Skeletal muscle tissue (tissue), 4 donors: ENCODE results near the gene ANGPT4. TPM values are rescaled to one million over a fixed set of nuclear protein-coding genes. Genes with fewer than 3 reads are reported as not detected.

Source experiments
- H3K27ac ChIP-seq: one replicate; pipeline ENCODE4 v1.7.0; 2013; ENCODE audit warnings: mild to moderate bottlenecking, low read depth, low read length, inconsistent platforms
- H3K27me3 ChIP-seq, 3 donors: one replicate each; pipeline ENCODE4 v1.7.0; 2013; ENCODE audit warnings: low read length in 3 of 3; ENCODE audit not compliant: control insufficient read depth in 3 of 3, insufficient read depth in 3 of 3
- H3K36me3 ChIP-seq, 3 donors: one replicate each; pipeline ENCODE4 v1.7.0; 2013; ENCODE audit warnings: low read length in 3 of 3; ENCODE audit not compliant: control insufficient read depth in 3 of 3, insufficient read depth in 3 of 3
- H3K4me1 ChIP-seq, 3 donors: one replicate each; pipeline ENCODE4 v1.7.0; 2013; ENCODE audit warnings: low read length in 3 of 3, mild to moderate bottlenecking in 3 of 3; ENCODE audit not compliant: control insufficient read depth in 3 of 3, insufficient read depth in 3 of 3
- H3K4me3 ChIP-seq, 3 donors: one replicate each; pipeline ENCODE4 v1.7.0; 2013; ENCODE audit warnings: low read length in 3 of 3
- H3K9ac ChIP-seq, 3 donors: one replicate each; pipeline ENCODE4 v1.7.0; 2013; ENCODE audit warnings: low read length in 3 of 3, mild to moderate bottlenecking in 3 of 3, moderate library complexity in 2 of 3, low read depth in 1 of 3
- H3K9me3 ChIP-seq, 3 donors: one replicate each; pipeline ENCODE4 v1.7.0; 2013; ENCODE audit warnings: low read length in 3 of 3; ENCODE audit not compliant: control insufficient read depth in 3 of 3
- total RNA-seq: library from RNA; depleted of rRNA; stranded (reverse); fragments of >200 nt; gene quantifications from one replicate; pipeline ENCODE4 v1.2.3, GENCODE V29; 2014
- donor health status: Osteomylitis.

ANGPT4 gene
- total RNA-seq, 1 donor from 2014 or later: under 0.01 TPM

DNA sequence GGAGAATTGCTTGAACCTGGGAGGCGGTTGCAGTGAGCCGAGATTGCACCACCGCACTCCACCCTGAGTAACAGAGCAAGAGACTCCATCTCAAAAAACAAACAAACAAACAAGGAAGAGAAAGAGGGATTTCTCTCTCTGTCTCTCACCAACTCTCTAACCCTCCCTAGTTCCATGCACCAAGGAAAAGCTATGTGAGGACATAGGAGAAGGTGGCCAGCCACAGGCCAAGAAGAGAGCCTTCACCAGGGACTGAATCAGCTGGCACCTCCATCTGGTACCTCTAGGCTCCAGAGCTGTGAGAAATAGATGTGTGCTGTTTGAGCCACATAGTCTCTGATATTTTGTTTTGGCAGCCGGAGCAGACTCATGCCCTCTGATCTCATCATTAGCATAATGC is 91.6 kb downstream of the ANGPT4 start:
- Histone ChIP-seq H3K9ac (no peak overlapping the region), H3K9me3 (no peaks in the 10 kb centered on the region), H3K4me1 (peaks cover 23 to 67% (median 26%) of the 10 kb centered on the region in 3 donors)

GRCh38 chr20:823574-823902 is 92.6 kb downstream of the ANGPT4 start:
- H3K4me3 ChIP-seq: no peak overlapping the region
- no peaks in the 10 kb centered on the region for H3K36me3 ChIP-seq
- H3K9ac ChIP-seq: no peak overlapping the region
- no peak overlapping the region for H3K27ac ChIP-seq
- H3K27me3 ChIP-seq: no peaks in the 10 kb centered on the region
- no peaks in the 10 kb centered on the region for H3K9me3 ChIP-seq
- H3K4me1 ChIP-seq: peaks cover 23 to 61% (median 23%) of the 10 kb centered on the region in 3 donors

More for the DNA sequence above, 91.6 kb downstream of the ANGPT4 start:
- no peaks in the 10 kb centered on the region for H3K36me3 ChIP-seq
- H3K27ac ChIP-seq: no peak overlapping the region
- no peak overlapping the region for H3K4me3 ChIP-seq
- H3K27me3 ChIP-seq: no peaks in the 10 kb centered on the region

- Histone ChIP-seq H3K9me3 (no peaks in the 10 kb centered on the region), H3K36me3 (no peaks in the 10 kb centered on the region), H3K4me1 (peaks cover 23 to 61% (median 23%) of the 10 kb centered on the region in 3 donors), H3K27ac (no peak overlapping the region), H3K27me3 (no peaks in the 10 kb centered on the region), H3K4me3 (no peak overlapping the region), H3K9ac (no peak overlapping the region)
These were observed 93.2 kb downstream of the ANGPT4 start for GRCh38 chr20:822651-823573.

DNA sequence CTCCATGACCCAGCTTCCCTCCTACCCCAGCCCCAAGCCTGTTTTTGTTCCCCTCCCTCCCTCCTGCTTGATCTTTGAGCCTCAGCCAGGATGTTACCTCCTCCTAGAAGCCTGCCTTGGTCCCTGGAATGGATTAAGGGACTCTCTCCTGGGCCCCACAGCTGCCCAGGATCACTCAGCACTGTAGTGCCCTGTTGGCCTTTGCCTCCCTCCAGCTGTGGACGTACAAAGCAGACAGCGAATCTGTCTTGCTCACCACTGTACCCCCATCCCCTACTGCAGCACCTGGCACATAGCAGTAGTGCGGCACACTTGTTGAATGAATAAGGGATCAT is 94.4 kb downstream of the ANGPT4 start:
- H3K9me3 ChIP-seq: no peaks in the 10 kb centered on the region
- H3K4me1 ChIP-seq: peaks cover 23 to 58% (median 23%) of the 10 kb centered on the region in 3 donors
- H3K36me3 ChIP-seq: no peaks in the 10 kb centered on the region
- peak overlapping the region; percentile 46 to 68 (median 62) for H3K9ac ChIP-seq
- no peaks in the 10 kb centered on the region for H3K27me3 ChIP-seq
- H3K4me3 ChIP-seq: peak overlapping the region in 2 of 3 donors; percentile 14 to 17
- H3K27ac ChIP-seq: peak overlapping the region; percentile 78

GRCh38 chr20:821046-821730 is 94.9 kb downstream of the ANGPT4 start:
- peaks cover 0 to under 1% (median 0%) of the 10 kb centered on the region in 3 donors for H3K27me3 ChIP-seq
- no peaks in the 10 kb centered on the region for H3K9me3 ChIP-seq
- peak overlapping the region in 2 of 3 donors; percentile 14 to 17 for H3K4me3 ChIP-seq
- H3K9ac ChIP-seq: peak overlapping the region; percentile 46 to 68 (median 62)
- H3K27ac ChIP-seq: peak overlapping the region; percentile 78
- H3K4me1 ChIP-seq: peaks cover 22 to 54% (median 22%) of the 10 kb centered on the region in 3 donors
- no peaks in the 10 kb centered on the region for H3K36me3 ChIP-seq

- Histone ChIP-seq H3K4me1 (peaks cover 15 to 46% (median 15%) of the 10 kb centered on the region in 3 donors), H3K36me3 (no peaks in the 10 kb centered on the region), H3K27ac (no peak overlapping the region), H3K9me3 (no peaks in the 10 kb centered on the region), H3K27me3 (peaks cover 2 to 4% (median 4%) of the 10 kb centered on the region in 3 donors), H3K4me3 (no peak overlapping the region), H3K9ac (no peak overlapping the region)
These were observed 95.7 kb downstream of the ANGPT4 start for GRCh38 chr20:820323-820953.

Other genes with a start within 250 kb of the ANGPT4 start
- gene SCRT2, start 240.5 kb downstream of the ANGPT4 start, total RNA-seq: not detected
- not detected for gene SLC52A3, start 147.8 kb downstream of the ANGPT4 start, total RNA-seq
- gene FAM110A, start 82.6 kb downstream of the ANGPT4 start, total RNA-seq: 7.3 TPM
- gene RSPO4, start 86.0 kb upstream of the ANGPT4 start, total RNA-seq: not detected
- 17.2 TPM for gene PSMF1, start 202.3 kb upstream of the ANGPT4 start, total RNA-seq